NB4 (cell line): ENCODE results near the gene TTC33.

Source experiments
- POLR2A ChIP-seq: IDR thresholded peaks from 2 replicates; pipeline ENCODE4 v1.6.1; 2011; ENCODE audit warnings: mild to moderate bottlenecking; ENCODE audit not compliant: insufficient read length; ENCODE audit errors: extremely low read depth
- TF ChIP-seq, protein P1 (sequence below): IDR thresholded peaks from one replicate; pipeline ENCODE4 v1.5.1; 2012; ENCODE audit warnings: low read depth, low read length

DNA sequence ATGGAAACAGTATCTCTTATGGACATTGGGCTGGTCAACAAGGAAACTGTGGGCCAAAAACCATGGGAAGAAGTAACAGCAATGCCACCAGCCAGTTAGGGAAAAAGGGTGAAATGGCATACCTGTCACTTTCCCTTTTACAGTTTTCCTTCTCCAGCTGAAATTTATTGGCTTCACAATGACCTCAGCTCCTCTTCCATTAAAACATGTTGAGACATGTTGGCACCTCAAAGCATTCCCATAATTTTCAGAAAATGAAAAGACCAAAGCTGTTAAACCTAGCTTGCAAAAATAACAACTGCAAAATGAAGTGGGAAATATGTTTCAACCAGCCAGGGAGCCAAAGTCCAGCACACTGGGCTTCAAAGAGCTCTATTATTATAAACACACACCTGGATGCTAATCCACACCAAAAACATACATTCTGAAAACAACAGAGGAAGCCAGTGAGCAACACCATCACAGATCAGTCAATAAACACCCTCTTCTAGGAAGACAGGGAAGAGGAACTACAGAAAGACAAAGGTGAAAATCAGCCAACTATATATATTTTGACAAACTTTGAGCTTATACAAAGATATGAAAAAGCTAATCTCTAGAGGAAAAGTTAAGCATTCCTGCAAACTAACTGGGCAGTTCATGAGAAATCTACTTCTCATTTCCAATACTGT, 154.4 kb downstream of the TTC33 start:
- TF ChIP-seq, protein P1, sequence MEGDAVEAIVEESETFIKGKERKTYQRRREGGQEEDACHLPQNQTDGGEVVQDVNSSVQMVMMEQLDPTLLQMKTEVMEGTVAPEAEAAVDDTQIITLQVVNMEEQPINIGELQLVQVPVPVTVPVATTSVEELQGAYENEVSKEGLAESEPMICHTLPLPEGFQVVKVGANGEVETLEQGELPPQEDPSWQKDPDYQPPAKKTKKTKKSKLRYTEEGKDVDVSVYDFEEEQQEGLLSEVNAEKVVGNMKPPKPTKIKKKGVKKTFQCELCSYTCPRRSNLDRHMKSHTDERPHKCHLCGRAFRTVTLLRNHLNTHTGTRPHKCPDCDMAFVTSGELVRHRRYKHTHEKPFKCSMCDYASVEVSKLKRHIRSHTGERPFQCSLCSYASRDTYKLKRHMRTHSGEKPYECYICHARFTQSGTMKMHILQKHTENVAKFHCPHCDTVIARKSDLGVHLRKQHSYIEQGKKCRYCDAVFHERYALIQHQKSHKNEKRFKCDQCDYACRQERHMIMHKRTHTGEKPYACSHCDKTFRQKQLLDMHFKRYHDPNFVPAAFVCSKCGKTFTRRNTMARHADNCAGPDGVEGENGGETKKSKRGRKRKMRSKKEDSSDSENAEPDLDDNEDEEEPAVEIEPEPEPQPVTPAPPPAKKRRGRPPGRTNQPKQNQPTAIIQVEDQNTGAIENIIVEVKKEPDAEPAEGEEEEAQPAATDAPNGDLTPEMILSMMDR: no peak
- TF ChIP-seq POLR2A: no peak
